ENCODE measurements around the gene SLC15A1.

Gene SLC15A1

DNA sequence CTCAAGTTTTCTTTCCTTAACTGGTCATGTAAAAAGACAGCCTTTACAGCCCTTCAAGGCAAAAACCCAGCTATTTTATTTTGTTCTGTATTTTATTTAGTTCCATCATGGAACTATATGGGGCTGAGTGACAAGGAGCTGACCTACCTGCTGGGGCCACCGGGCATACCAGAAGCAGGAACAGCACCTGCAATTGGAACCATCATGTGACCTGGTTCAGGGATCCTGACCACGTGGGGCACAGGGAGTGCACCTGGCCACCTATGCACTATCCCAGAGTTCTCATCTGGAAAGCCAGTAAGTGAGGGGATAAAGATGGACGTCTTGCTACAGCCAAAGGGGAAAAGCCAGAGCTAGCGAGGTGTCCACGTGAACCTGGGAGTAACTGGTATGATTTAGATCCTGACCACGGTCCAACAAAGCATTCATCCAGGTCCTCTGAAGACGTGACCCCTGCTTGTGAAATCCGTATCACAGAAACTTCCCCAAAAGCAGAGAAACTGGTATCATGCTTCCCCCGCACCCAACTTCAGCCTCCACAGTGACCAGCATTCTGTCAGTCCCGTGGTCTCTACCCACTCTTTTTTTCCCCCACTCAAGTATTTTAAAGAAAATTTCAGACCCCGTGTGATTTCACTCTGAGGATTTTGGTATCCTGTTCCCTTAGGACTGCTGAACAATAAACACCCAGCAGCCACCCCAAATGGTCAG is 40.5 kb upstream of the SLC15A1 start:
- no peak overlapping the region for H3K4me3 ChIP-seq (ENCODE audit: low read depth in 1 of 2, low read length in 2 of 2)
- no peaks in the 10 kb centered on the region for H3K4me1 ChIP-seq (ENCODE audit: control insufficient read depth in 1 of 2, insufficient read depth in 2 of 2, low read length in 2 of 2)
- H3K27ac ChIP-seq (ENCODE audit: low read depth, low read length) = no peak overlapping the region
- no peaks in the 10 kb centered on the region for H3K9me3 ChIP-seq (ENCODE audit: control insufficient read depth in 1 of 2, low read length in 2 of 2)
- H3K36me3 ChIP-seq (ENCODE audit: control insufficient read depth in 1 of 2, insufficient read depth in 2 of 2, low read length in 2 of 2) = peaks cover 18 to 25% of the 10 kb centered on the region in 2 donors
- H3K9ac ChIP-seq (ENCODE audit: low read depth in 1 of 2, low read length in 2 of 2) = no peak overlapping the region
- no peaks in the 10 kb centered on the region for H3K27me3 ChIP-seq (ENCODE audit: control insufficient read depth in 1 of 2, insufficient read depth in 2 of 2, low read length in 2 of 2)

DNA sequence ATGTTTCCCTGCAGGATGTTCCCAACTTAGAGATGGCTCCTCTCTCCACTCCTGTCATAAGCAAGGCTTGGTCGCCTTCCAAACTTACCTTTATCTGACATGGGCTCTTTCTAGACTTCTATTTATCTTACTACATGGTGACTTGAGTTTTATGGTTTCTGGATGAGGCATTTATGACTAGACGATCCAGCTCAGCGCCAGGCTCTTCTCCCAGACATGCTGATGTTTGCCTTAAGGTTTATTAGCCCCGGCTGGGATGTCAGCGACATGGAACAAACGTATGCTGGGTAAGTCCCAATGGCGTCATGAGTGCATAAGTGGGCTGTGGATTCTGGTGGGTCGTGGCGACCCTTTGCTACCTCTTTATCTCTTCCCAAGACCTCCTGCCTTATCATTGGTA is 39.8 kb upstream of the SLC15A1 start:
- peaks cover 15 to 22% of the 10 kb centered on the region in 2 donors for H3K36me3 ChIP-seq (ENCODE audit: control insufficient read depth in 1 of 2, insufficient read depth in 2 of 2, low read length in 2 of 2)
- no peak overlapping the region for H3K4me3 ChIP-seq (ENCODE audit: low read depth in 1 of 2, low read length in 2 of 2)
- H3K27me3 ChIP-seq (ENCODE audit: control insufficient read depth in 1 of 2, insufficient read depth in 2 of 2, low read length in 2 of 2) = no peaks in the 10 kb centered on the region
- no peak overlapping the region for H3K9ac ChIP-seq (ENCODE audit: low read depth in 1 of 2, low read length in 2 of 2)
- H3K27ac ChIP-seq (ENCODE audit: low read depth, low read length) = no peak overlapping the region
- no peaks in the 10 kb centered on the region for H3K4me1 ChIP-seq (ENCODE audit: control insufficient read depth in 1 of 2, insufficient read depth in 2 of 2, low read length in 2 of 2)
- H3K9me3 ChIP-seq (ENCODE audit: control insufficient read depth in 1 of 2, low read length in 2 of 2) = no peaks in the 10 kb centered on the region

GRCh38 chr13:98791611-98792010 is 39.1 kb upstream of the SLC15A1 start:
- Histone ChIP-seq H3K9me3 (ENCODE audit: control insufficient read depth in 1 of 2, low read length in 2 of 2) (no peaks in the 10 kb centered on the region), H3K27ac (ENCODE audit: low read depth, low read length) (no peak overlapping the region), H3K36me3 (ENCODE audit: control insufficient read depth in 1 of 2, insufficient read depth in 2 of 2, low read length in 2 of 2) (peaks cover 13 to 18% of the 10 kb centered on the region in 2 donors), H3K27me3 (ENCODE audit: control insufficient read depth in 1 of 2, insufficient read depth in 2 of 2, low read length in 2 of 2) (no peaks in the 10 kb centered on the region), H3K4me3 (ENCODE audit: low read depth in 1 of 2, low read length in 2 of 2) (no peak overlapping the region), H3K4me1 (ENCODE audit: control insufficient read depth in 1 of 2, insufficient read depth in 2 of 2, low read length in 2 of 2) (peaks cover 0 to 2% of the 10 kb centered on the region in 2 donors), H3K9ac (ENCODE audit: low read depth in 1 of 2, low read length in 2 of 2) (no peak overlapping the region)

- no peaks in the 10 kb centered on the region for H3K9me3 ChIP-seq (ENCODE audit: control insufficient read depth in 1 of 2, low read length in 2 of 2)
- peaks cover 14 to 19% of the 10 kb centered on the region in 2 donors for H3K4me1 ChIP-seq (ENCODE audit: control insufficient read depth in 1 of 2, insufficient read depth in 2 of 2, low read length in 2 of 2)
- H3K27ac ChIP-seq (ENCODE audit: low read depth, low read length) = no peak overlapping the region
- no peak overlapping the region for H3K4me3 ChIP-seq (ENCODE audit: low read depth in 1 of 2, low read length in 2 of 2)
- H3K9ac ChIP-seq (ENCODE audit: low read depth in 1 of 2, low read length in 2 of 2) = no peak overlapping the region
- no peaks in the 10 kb centered on the region for H3K27me3 ChIP-seq (ENCODE audit: control insufficient read depth in 1 of 2, insufficient read depth in 2 of 2, low read length in 2 of 2)
- H3K36me3 ChIP-seq (ENCODE audit: control insufficient read depth in 1 of 2, insufficient read depth in 2 of 2, low read length in 2 of 2) = peaks cover 0 to 4% of the 10 kb centered on the region in 2 donors
Measured at GRCh38 chr13:98787996-98788395, 35.5 kb upstream of the SLC15A1 start.

- H3K9me3 ChIP-seq (ENCODE audit: control insufficient read depth in 1 of 2, low read length in 2 of 2) = no peaks in the 10 kb centered on the region
- no peaks in the 10 kb centered on the region for H3K36me3 ChIP-seq (ENCODE audit: control insufficient read depth in 1 of 2, insufficient read depth in 2 of 2, low read length in 2 of 2)
- H3K27ac ChIP-seq (ENCODE audit: low read depth, low read length) = no peak overlapping the region
- no peaks in the 10 kb centered on the region for H3K27me3 ChIP-seq (ENCODE audit: control insufficient read depth in 1 of 2, insufficient read depth in 2 of 2, low read length in 2 of 2)
- peaks cover 14 to 19% of the 10 kb centered on the region in 2 donors for H3K4me1 ChIP-seq (ENCODE audit: control insufficient read depth in 1 of 2, insufficient read depth in 2 of 2, low read length in 2 of 2)
- H3K4me3 ChIP-seq (ENCODE audit: low read depth in 1 of 2, low read length in 2 of 2) = no peak overlapping the region
- H3K9ac ChIP-seq (ENCODE audit: low read depth in 1 of 2, low read length in 2 of 2) = no peak overlapping the region
Measured at GRCh38 chr13:98787173-98787572, 34.7 kb upstream of the SLC15A1 start.

GRCh38 chr13:98786023-98786422 is 33.6 kb upstream of the SLC15A1 start:
- H3K4me1 ChIP-seq (ENCODE audit: control insufficient read depth in 1 of 2, insufficient read depth in 2 of 2, low read length in 2 of 2) = peaks cover 14 to 19% of the 10 kb centered on the region in 2 donors

DNA sequence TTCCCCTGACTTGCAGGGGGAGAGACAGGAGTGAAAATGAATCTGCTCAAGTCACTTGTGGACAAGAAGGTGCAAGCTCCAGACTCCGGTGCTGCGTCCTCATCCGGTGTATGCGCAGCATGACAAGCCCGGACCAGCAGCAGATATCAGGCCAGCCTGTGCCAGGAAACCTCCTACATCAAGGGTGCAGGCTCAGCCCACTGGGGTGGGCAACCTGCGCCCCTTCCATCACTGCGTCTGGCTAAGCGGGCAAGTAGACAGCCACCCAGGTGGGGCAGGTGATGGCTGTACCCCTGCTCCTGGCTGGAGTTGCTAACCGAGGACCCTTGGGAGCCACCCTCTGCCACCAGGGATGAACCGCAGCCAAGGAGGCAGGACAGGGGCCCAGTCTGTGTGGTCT is 32.9 kb upstream of the SLC15A1 start:
- H3K27me3 ChIP-seq (ENCODE audit: control insufficient read depth in 1 of 2, insufficient read depth in 2 of 2, low read length in 2 of 2) = no peaks in the 10 kb centered on the region

More at GRCh38 chr13:98786023-98786422, 33.6 kb upstream of the SLC15A1 start:
- Histone ChIP-seq H3K36me3 (ENCODE audit: control insufficient read depth in 1 of 2, insufficient read depth in 2 of 2, low read length in 2 of 2) (no peaks in the 10 kb centered on the region), H3K9ac (ENCODE audit: low read depth in 1 of 2, low read length in 2 of 2) (no peak overlapping the region), H3K27me3 (ENCODE audit: control insufficient read depth in 1 of 2, insufficient read depth in 2 of 2, low read length in 2 of 2) (no peaks in the 10 kb centered on the region), H3K27ac (ENCODE audit: low read depth, low read length) (no peak overlapping the region), H3K9me3 (ENCODE audit: control insufficient read depth in 1 of 2, low read length in 2 of 2) (no peaks in the 10 kb centered on the region), H3K4me3 (ENCODE audit: low read depth in 1 of 2, low read length in 2 of 2) (no peak overlapping the region)

GRCh38 chr13:98784666-98785065 is 32.2 kb upstream of the SLC15A1 start:
- Histone ChIP-seq H3K27ac (ENCODE audit: low read depth, low read length) (no peak overlapping the region), H3K4me3 (ENCODE audit: low read depth in 1 of 2, low read length in 2 of 2) (no peak overlapping the region), H3K9ac (ENCODE audit: low read depth in 1 of 2, low read length in 2 of 2) (no peak overlapping the region), H3K9me3 (ENCODE audit: control insufficient read depth in 1 of 2, low read length in 2 of 2) (no peaks in the 10 kb centered on the region), H3K27me3 (ENCODE audit: control insufficient read depth in 1 of 2, insufficient read depth in 2 of 2, low read length in 2 of 2) (no peaks in the 10 kb centered on the region), H3K4me1 (ENCODE audit: control insufficient read depth in 1 of 2, insufficient read depth in 2 of 2, low read length in 2 of 2) (peaks cover 14 to 19% of the 10 kb centered on the region in 2 donors), H3K36me3 (ENCODE audit: control insufficient read depth in 1 of 2, insufficient read depth in 2 of 2, low read length in 2 of 2) (no peaks in the 10 kb centered on the region)

More for the DNA sequence above, 32.9 kb upstream of the SLC15A1 start:
- Histone ChIP-seq H3K36me3 (ENCODE audit: control insufficient read depth in 1 of 2, insufficient read depth in 2 of 2, low read length in 2 of 2) (no peaks in the 10 kb centered on the region), H3K4me1 (ENCODE audit: control insufficient read depth in 1 of 2, insufficient read depth in 2 of 2, low read length in 2 of 2) (peaks cover 14 to 19% of the 10 kb centered on the region in 2 donors), H3K27ac (ENCODE audit: low read depth, low read length) (no peak overlapping the region), H3K9me3 (ENCODE audit: control insufficient read depth in 1 of 2, low read length in 2 of 2) (no peaks in the 10 kb centered on the region), H3K9ac (ENCODE audit: low read depth in 1 of 2, low read length in 2 of 2) (no peak overlapping the region), H3K4me3 (ENCODE audit: low read depth in 1 of 2, low read length in 2 of 2) (no peak overlapping the region)

GRCh38 chr13:98783856-98784478 is 31.5 kb upstream of the SLC15A1 start:
- H3K27ac ChIP-seq (ENCODE audit: low read depth, low read length) = no peak overlapping the region
- no peaks in the 10 kb centered on the region for H3K27me3 ChIP-seq (ENCODE audit: control insufficient read depth in 1 of 2, insufficient read depth in 2 of 2, low read length in 2 of 2)
- H3K4me1 ChIP-seq (ENCODE audit: control insufficient read depth in 1 of 2, insufficient read depth in 2 of 2, low read length in 2 of 2) = peaks cover 14 to 19% of the 10 kb centered on the region in 2 donors
- H3K36me3 ChIP-seq (ENCODE audit: control insufficient read depth in 1 of 2, insufficient read depth in 2 of 2, low read length in 2 of 2) = no peaks in the 10 kb centered on the region
- H3K9me3 ChIP-seq (ENCODE audit: control insufficient read depth in 1 of 2, low read length in 2 of 2) = no peaks in the 10 kb centered on the region
- no peak overlapping the region for H3K4me3 ChIP-seq (ENCODE audit: low read depth in 1 of 2, low read length in 2 of 2)
- H3K9ac ChIP-seq (ENCODE audit: low read depth in 1 of 2, low read length in 2 of 2) = no peak overlapping the region

- no peak overlapping the region for H3K9ac ChIP-seq (ENCODE audit: low read depth in 1 of 2, low read length in 2 of 2)
- H3K36me3 ChIP-seq (ENCODE audit: control insufficient read depth in 1 of 2, insufficient read depth in 2 of 2, low read length in 2 of 2) = no peaks in the 10 kb centered on the region
- no peak overlapping the region for H3K4me3 ChIP-seq (ENCODE audit: low read depth in 1 of 2, low read length in 2 of 2)
- H3K9me3 ChIP-seq (ENCODE audit: control insufficient read depth in 1 of 2, low read length in 2 of 2) = no peaks in the 10 kb centered on the region
- no peaks in the 10 kb centered on the region for H3K27me3 ChIP-seq (ENCODE audit: control insufficient read depth in 1 of 2, insufficient read depth in 2 of 2, low read length in 2 of 2)
- peaks cover 14 to 19% of the 10 kb centered on the region in 2 donors for H3K4me1 ChIP-seq (ENCODE audit: control insufficient read depth in 1 of 2, insufficient read depth in 2 of 2, low read length in 2 of 2)
- no peak overlapping the region for H3K27ac ChIP-seq (ENCODE audit: low read depth, low read length)
Measured at GRCh38 chr13:98782654-98783053, 30.2 kb upstream of the SLC15A1 start.

All from duodenal mucosa (tissue), 2 donors.